Vagina (tissue), 2 donors: ENCODE data around the gene RFTN1.

Source experiments
- CTCF ChIP-seq, 3 experiments: fragments of 450-650 bp in 2 of 3; fragments of 200-600 bp in 1 of 3; sonication (generic) in 1 of 3; IDR thresholded peaks; one replicate each; pipeline ENCODE4 v1.5.1; 2017 to 2019; ENCODE audit warnings: antibody characterized with exemption in 3 of 3, mild to moderate bottlenecking in 2 of 3, moderate library complexity in 2 of 3
- POLR2A ChIP-seq, 2 donors: fragments of 450-650 bp; IDR thresholded peaks; one replicate each; pipeline ENCODE4 v1.6.1; 2017; ENCODE audit warnings: antibody characterized with exemption in 2 of 2, mild to moderate bottlenecking in 2 of 2, moderate library complexity in 2 of 2
- POLR2AphosphoS5 ChIP-seq, 2 donors: sonication (generic); formaldehyde crosslinking; IDR thresholded peaks; one replicate each; pipeline ENCODE4 v1.9.0; 2017; ENCODE audit warnings: antibody characterized with exemption in 2 of 2, mild to moderate bottlenecking in 2 of 2, low read depth in 1 of 2; ENCODE audit not compliant: insufficient read depth in 1 of 2

GRCh38 chr3:16350597-16351318, 162.7 kb downstream of the RFTN1 start:
- TF ChIP-seq POLR2A (IDR thresholded peaks at IDR 0.05) (no peak), CTCF (IDR thresholded peaks at IDR 0.05) (no peak), POLR2AphosphoS5 (IDR thresholded peaks at IDR 0.05; ENCODE audit: insufficient read depth in 1 of 2, low read depth in 1 of 2) (no peak)
